Brain microvascular endothelial cell (primary cell): Measurements from ENCODE around the gene TSPEAR.

ENCODE experiments used
- DNase-seq: peaks from one replicate; pipeline ENCODE4 v3.0.0-alpha.2; 2020
- H3K27ac ChIP-seq: fragments of 250-450 bp; sonication (Bioruptor Pico); 2 replicates; pipeline ENCODE4 v1.5.1; 2020; ENCODE audit warnings: mild to moderate bottlenecking, moderate library complexity
- H3K27me3 ChIP-seq: fragments of 250-450 bp; sonication (Bioruptor Pico); replicated peaks from 2 replicates; pipeline ENCODE4 v1.5.1; 2020; ENCODE audit warnings: mild to moderate bottlenecking
- H3K36me3 ChIP-seq: fragments of 250-450 bp; sonication (Bioruptor Pico); replicated peaks from 2 replicates; pipeline ENCODE4 v1.5.1; 2020; ENCODE audit warnings: mild to moderate bottlenecking
- H3K4me3 ChIP-seq: 2 replicates; pipeline ENCODE4 v1.5.1; 2011; ENCODE audit warnings: low read depth, mild to moderate bottlenecking, control low read depth, low read length, moderate library complexity
- in situ Hi-C: cut with HindIII; loops from 2 replicates; pipeline ENCODE4 v1.10.0; 2017; ENCODE audit warnings: low sequenced_read_pairs, low pct_ligation_motif_present
- TF ChIP-seq, protein P1 (sequence below): IDR thresholded peaks from 2 replicates; pipeline ENCODE4 v1.5.1; 2011; ENCODE audit warnings: low read depth, mild to moderate bottlenecking, moderate library complexity, low read length, control low read depth, inconsistent platforms; ENCODE audit errors: missing control alignments

The TSPEAR gene

DNA sequence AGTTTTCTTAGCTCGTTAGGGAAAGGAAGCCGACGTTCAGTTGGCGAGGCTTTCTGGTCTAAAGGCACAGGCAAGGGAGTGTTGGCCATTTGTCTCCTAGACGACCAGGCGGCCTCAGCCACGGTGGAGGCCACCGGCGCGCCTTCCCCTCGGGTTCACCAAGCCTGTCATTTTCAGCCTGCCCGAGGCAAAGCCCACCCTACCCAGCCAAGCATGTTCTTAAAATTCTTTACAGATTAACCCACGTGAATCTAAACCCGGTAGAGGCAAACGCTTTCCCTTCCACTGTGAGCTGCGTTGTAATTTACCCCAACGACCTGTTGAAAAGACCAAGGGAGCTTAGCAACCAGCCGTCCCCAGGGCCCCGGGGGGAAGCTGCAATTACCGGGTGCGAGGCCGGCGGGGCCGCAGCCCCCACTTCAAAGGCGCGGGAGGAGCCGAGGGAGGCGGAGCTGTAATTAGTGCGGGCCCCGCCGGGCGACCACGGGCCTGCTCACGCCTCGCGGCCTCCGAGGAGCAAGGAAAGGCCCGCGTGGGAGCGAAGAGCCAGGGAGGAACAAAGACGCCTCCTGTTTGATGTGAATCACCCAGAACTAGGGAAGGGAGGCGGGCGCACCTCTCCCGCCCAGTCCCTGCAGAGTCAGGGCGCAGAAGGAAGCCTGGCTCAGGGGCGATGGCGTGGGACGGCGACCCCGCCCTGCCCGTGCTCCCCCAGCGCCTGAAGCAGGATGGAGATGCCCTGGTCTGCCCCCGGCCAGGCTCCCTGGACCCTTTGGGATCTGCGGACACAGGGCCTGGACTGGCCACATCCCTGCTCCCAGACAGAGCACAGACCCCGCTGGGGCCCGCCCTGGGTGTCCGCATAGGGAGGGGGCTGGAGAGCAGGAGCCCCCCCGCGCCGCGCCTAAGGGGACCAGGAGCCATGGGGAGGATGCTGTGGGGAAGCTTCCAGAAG lies 12.1 kb upstream of the TSPEAR start:
- TF ChIP-seq, protein P1, sequence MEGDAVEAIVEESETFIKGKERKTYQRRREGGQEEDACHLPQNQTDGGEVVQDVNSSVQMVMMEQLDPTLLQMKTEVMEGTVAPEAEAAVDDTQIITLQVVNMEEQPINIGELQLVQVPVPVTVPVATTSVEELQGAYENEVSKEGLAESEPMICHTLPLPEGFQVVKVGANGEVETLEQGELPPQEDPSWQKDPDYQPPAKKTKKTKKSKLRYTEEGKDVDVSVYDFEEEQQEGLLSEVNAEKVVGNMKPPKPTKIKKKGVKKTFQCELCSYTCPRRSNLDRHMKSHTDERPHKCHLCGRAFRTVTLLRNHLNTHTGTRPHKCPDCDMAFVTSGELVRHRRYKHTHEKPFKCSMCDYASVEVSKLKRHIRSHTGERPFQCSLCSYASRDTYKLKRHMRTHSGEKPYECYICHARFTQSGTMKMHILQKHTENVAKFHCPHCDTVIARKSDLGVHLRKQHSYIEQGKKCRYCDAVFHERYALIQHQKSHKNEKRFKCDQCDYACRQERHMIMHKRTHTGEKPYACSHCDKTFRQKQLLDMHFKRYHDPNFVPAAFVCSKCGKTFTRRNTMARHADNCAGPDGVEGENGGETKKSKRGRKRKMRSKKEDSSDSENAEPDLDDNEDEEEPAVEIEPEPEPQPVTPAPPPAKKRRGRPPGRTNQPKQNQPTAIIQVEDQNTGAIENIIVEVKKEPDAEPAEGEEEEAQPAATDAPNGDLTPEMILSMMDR = no peak
- Histone ChIP-seq H3K27ac (no peak overlapping the region), H3K27me3 (peaks cover 44% of the 10 kb centered on the region), H3K36me3 (no peaks in the 10 kb centered on the region), H3K4me3 (no peak overlapping the region)
- in situ Hi-C loops = no loop called here
- DNase-seq = no peak

DNA sequence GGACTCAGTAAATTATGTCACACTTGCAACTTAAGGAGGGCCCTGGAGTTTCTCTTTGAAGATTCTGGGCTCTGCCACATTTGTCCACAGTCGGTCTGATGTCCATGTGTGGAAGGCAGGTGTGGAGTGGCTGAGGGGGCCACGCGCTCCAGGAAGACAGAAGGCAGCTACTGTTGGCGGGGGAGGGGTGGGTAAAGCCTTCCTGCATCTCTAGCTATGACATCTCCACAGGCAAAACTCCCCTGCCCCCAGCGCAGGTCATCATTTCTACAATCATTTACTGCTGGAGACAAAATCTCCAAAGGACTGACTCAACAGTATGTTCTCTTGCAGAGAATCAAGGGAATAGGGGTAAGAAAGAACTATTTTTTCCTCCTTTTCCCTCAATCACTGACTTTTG lies 11.4 kb upstream of the TSPEAR start:
- Histone ChIP-seq H3K36me3 (no peaks in the 10 kb centered on the region), H3K4me3 (no peak overlapping the region), H3K27me3 (peaks cover 45% of the 10 kb centered on the region), H3K27ac (no peak overlapping the region)
- in situ Hi-C loops = no loop called here
- no peak for DNase-seq
- TF ChIP-seq, protein P1 = no peak

DNA sequence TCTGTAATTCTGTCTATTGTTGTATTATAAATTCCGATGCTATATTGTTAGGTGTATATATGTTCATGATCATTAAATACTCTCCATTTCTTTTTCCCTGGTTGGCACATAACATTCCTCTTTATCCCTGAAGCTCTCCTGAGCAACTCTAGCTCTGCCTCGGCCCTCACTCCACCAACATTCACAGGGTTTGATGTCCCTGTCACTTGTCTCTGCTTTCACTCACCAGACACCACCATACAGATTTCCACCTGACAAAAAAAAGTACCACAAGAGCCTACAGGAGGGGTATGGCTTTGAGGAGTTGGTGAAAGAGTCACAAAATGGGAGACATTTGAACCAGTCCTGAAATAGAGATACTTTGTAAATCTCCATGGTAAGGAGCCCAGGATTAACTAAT lies 8.8 kb upstream of the TSPEAR start:
- Histone ChIP-seq H3K4me3 (no peak overlapping the region), H3K27me3 (peaks cover 48% of the 10 kb centered on the region), H3K36me3 (no peaks in the 10 kb centered on the region), H3K27ac (no peak overlapping the region)
- no peak for DNase-seq
- in situ Hi-C loops = no loop called here
- TF ChIP-seq, protein P1 = no peak

DNA sequence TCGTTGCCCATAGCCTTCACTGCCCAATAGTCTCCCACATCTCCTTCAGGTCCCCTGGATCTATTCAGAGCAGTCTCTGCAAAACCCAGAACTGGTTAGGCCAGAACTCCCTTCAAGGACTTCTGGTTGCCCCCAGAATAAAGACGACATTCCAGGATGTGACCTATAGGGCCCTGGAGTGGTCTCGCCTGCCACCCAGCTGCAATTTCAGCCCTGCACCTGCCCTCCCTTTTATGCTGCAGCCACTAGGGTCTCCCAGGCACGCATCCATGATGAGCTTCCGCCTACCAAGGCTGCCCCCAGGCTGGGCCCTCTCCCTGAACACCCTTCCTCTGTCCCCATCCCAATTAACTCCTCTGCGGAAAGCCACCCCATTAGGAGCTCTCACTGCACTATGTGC lies 7.2 kb upstream of the TSPEAR start:
- Histone ChIP-seq H3K4me3 (no peak overlapping the region), H3K27ac (no peak overlapping the region), H3K36me3 (no peaks in the 10 kb centered on the region), H3K27me3 (peaks cover 43% of the 10 kb centered on the region)
- TF ChIP-seq, protein P1 = no peak
- in situ Hi-C loops = no loop called here
- no peak for DNase-seq

DNA sequence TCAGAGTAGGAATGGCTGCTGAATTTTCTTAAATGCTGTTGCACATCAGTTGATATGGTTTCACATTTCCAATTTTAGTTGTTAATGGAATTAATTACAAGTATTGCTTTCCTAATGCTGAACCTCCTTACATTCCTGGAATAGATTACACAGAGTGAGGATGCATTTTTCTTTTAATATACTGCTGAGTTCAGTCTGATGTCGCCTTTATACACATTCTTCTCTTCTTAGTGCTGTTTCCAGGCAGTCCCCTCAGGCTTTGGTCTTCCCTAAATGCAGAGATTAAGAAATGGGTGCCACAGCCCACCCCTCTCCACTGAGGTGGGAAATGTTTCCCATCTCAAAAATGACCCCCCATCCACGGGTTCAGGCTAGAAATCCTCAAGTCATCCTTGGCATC lies 6.7 kb upstream of the TSPEAR start:
- Histone ChIP-seq H3K27ac (no peak overlapping the region), H3K4me3 (no peak overlapping the region), H3K27me3 (peaks cover 43% of the 10 kb centered on the region), H3K36me3 (no peaks in the 10 kb centered on the region)
- in situ Hi-C loops = no loop called here
- no peak for DNase-seq
- TF ChIP-seq, protein P1 = no peak

DNA sequence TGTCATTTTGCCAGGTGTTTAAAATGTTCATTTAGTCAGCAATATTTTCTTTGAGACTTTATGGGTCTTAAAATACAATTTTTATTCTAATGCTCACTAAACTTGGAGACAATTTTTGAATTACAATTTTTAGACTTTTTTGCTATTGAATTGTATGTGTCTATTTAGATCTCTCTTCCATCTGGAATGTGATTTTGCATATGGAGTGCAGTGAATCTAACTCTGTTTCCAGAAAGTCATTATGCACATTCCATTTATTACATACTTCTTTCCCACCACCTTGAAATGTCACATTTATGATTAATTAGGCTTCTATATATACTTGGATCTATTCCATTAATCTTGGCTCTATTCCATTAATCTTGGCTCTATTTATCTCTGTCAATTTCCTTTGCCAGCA lies 5.6 kb upstream of the TSPEAR start:
- no peak for DNase-seq
- TF ChIP-seq, protein P1 = no peak
- H3K27ac ChIP-seq = no peak overlapping the region
- no peaks in the 10 kb centered on the region for H3K36me3 ChIP-seq
- H3K27me3 ChIP-seq = peaks cover 47% of the 10 kb centered on the region
- in situ Hi-C loops = no loop called here
- H3K4me3 ChIP-seq = no peak overlapping the region
